Measurements from ENCODE around the gene RNASE11. TPM values are rescaled to one million over a fixed set of nuclear protein-coding genes. Genes with fewer than 3 reads are reported as not detected.

RNASE11 gene
- polyA plus RNA-seq, 2 of the 4 experiments (the other 2 are of a cell fraction): not detected

GRCh38 chr14:20583142-20583541 lies 4.7 kb downstream of the RNASE11 start:
- ATAC-seq (no peak), FAIRE-seq (no peak)
- no peak overlapping the region for H3K4me2 ChIP-seq

GRCh38 chr14:20580242-20580641 lies 7.6 kb downstream of the RNASE11 start:
- H3K4me1 ChIP-seq: no peaks in the 10 kb centered on the region
- CTCF ChIA-PET: interaction anchor here (2.1 kb wide), 1 partner anchor 50 kb away, joined by 6 read pairs; no protein-coding TSS in a partner anchor
- no peak overlapping the region for H3K4me3 ChIP-seq
- no peak for DNase-seq (ENCODE audit: low read depth in 1 of 2, low spot score in 1 of 2)
- H3K4me2 ChIP-seq: no peak overlapping the region
- no peaks in the 10 kb centered on the region for H3K9me3 ChIP-seq
- no peak overlapping the region for H3K27ac ChIP-seq
- no peak for ATAC-seq
- TF ChIP-seq KDM5A (IDR thresholded peaks at IDR 0.05) (no peak), MAZ (IDR thresholded peaks at IDR 0.05; ENCODE audit: borderline replicate concordance, low read depth, low read length) (no peak), RCOR1 (IDR thresholded peaks at IDR 0.05; ENCODE audit: low read depth, low read length) (no peak), USF2 (IDR thresholded peaks at IDR 0.05) (no peak)
- POLR2A ChIA-PET: no interaction called here
- FAIRE-seq: no peak
- WGBS (ENCODE audit: missing lambda C conversion rate): 71% methylated on average over 4 of the region's 4 CpGs

More at GRCh38 chr14:20583142-20583541, 4.7 kb downstream of the RNASE11 start:
- Histone ChIP-seq H3K4me3 (no peak overlapping the region), H3K9me3 (no peaks in the 10 kb centered on the region), H3K4me1 (no peaks in the 10 kb centered on the region), H3K27ac (no peak overlapping the region)
- no peak for DNase-seq (ENCODE audit: low read depth in 1 of 2, low spot score in 1 of 2)
- TF ChIP-seq HEYL (CRISPR knock-in tag; IDR thresholded peaks at IDR 0.05) (no peak), SMC3 (IDR thresholded peaks at IDR 0.05) (no peak)
- ChIA-PET CTCF (interaction anchor here (1.0 to 1.5 kb wide), 3 partner anchors 12 to 26 kb away, joined by 3 to 4 read pairs (median 3); no protein-coding TSS in a partner anchor), POLR2A (no interaction called here)

- WGBS (ENCODE audit: missing lambda C conversion rate): 61% methylated on average over 13 of the region's 14 CpGs
- Histone ChIP-seq H3K9me3 (no peaks in the 10 kb centered on the region), H3K4me2 (no peak overlapping the region), H3K27ac (no peak overlapping the region), H3K4me3 (no peak overlapping the region), H3K4me1 (no peaks in the 10 kb centered on the region)
- TF ChIP-seq HOXB5 (CRISPR knock-in tag; IDR thresholded peaks at IDR 0.05): no peak
- TF ChIP-seq MAFK (IDR thresholded peaks at IDR 0.05; ENCODE audit: partially characterized antibody): no peak
- no peak for TF ChIP-seq CHD2 (IDR thresholded peaks at IDR 0.05; ENCODE audit: low read length, partially characterized antibody)
- TF ChIP-seq ZSCAN20 (CRISPR knock-in tag; IDR thresholded peaks at IDR 0.05): no peak
- no peak for TF ChIP-seq TFCP2L1 (CRISPR knock-in tag; IDR thresholded peaks at IDR 0.05)
- TF ChIP-seq HOXB13 (CRISPR knock-in tag; IDR thresholded peaks at IDR 0.05; ENCODE audit: low read depth): no peak
- no peak for TF ChIP-seq MYC (IDR thresholded peaks at IDR 0.05; ENCODE audit: borderline replicate concordance, low read length)
- no peak for DNase-seq (ENCODE audit: low read depth in 1 of 2, low spot score in 1 of 2)
- no peak for FAIRE-seq
- ChIA-PET CTCF (interaction anchor here (1.2 to 2.1 kb wide), 2 partner anchors 9 to 49 kb away, joined by 5 to 6 read pairs; partner anchors contain the start of gene RNASE11), POLR2A (no interaction called here)
- no peak for ATAC-seq
Observed at GRCh38 chr14:20578784-20579502, 8.9 kb downstream of the RNASE11 start.

- TF ChIP-seq CBX2 (IDR thresholded peaks at IDR 0.05; ENCODE audit: borderline replicate concordance, low read depth) (no peak), SREBF2 (IDR thresholded peaks at IDR 0.05) (no peak), HOXB5 (CRISPR knock-in tag; IDR thresholded peaks at IDR 0.05) (no peak), ESRRA (IDR thresholded peaks at IDR 0.05; ENCODE audit: borderline replicate concordance, low read length) (no peak), ZNF302 (CRISPR knock-in tag; IDR thresholded peaks at IDR 0.05) (no peak), FOSL2 (IDR thresholded peaks at IDR 0.05) (no peak), FOSL2 (CRISPR knock-in tag; IDR thresholded peaks at IDR 0.05) (no peak), TP53 (CRISPR knock-in tag; IDR thresholded peaks at IDR 0.05) (no peak), MAZ (IDR thresholded peaks at IDR 0.05; ENCODE audit: borderline replicate concordance, low read depth, low read length) (no peak), CEBPB (IDR thresholded peaks at IDR 0.05) (no peak)
- WGBS (ENCODE audit: missing lambda C conversion rate): 64% methylated on average over 3 of the region's 3 CpGs
- H3K4me3 ChIP-seq: no peak overlapping the region
- H3K4me1 ChIP-seq: no peaks in the 10 kb centered on the region
- ChIA-PET CTCF (no interaction called here), POLR2A (no interaction called here)
- no peak overlapping the region for H3K27ac ChIP-seq
- ATAC-seq: no peak
- no peak for FAIRE-seq
- no peak for DNase-seq (ENCODE audit: low read depth in 1 of 2, low spot score in 1 of 2)
- H3K4me2 ChIP-seq: no peak overlapping the region
- no peaks in the 10 kb centered on the region for H3K9me3 ChIP-seq
Observed at GRCh38 chr14:20578325-20578724, 9.5 kb downstream of the RNASE11 start.

All from A549 (cell line).